Activated CD4-positive, alpha-beta T cell treated with anti-CD3 and anti-CD28 coated beads for 4 hours (primary cell): ENCODE measurements around the gene MYL6.
"Not testable (repeated sequence)": the region's sequence is repeated elsewhere in the genome, so short reads cannot be mapped to it uniquely, and the experiment has no call there.

Source experiments
- DNase-seq, 2 donors: peaks; one replicate each; pipeline ENCODE4 v3.0.0-alpha.2; 2020

The MYL6 gene

GRCh38 chr12:56158029-56158925 lies at the start of gene MYL6:
Gene MYL6 (plus strand): TSS chr12:56158359. CDS start chr12:56158402, 43 bp downstream.
- peak; percentile 93 for DNase-seq

- no peak for DNase-seq
Measured at GRCh38 chr12:56110571-56110970, 47.6 kb upstream of the MYL6 start.

- DNase-seq: no peak
Measured at GRCh38 chr12:56114084-56114483, 44.1 kb upstream of the MYL6 start.

GRCh38 chr12:56115329-56115728 lies 42.8 kb upstream of the MYL6 start:
- no peak for DNase-seq

DNA sequence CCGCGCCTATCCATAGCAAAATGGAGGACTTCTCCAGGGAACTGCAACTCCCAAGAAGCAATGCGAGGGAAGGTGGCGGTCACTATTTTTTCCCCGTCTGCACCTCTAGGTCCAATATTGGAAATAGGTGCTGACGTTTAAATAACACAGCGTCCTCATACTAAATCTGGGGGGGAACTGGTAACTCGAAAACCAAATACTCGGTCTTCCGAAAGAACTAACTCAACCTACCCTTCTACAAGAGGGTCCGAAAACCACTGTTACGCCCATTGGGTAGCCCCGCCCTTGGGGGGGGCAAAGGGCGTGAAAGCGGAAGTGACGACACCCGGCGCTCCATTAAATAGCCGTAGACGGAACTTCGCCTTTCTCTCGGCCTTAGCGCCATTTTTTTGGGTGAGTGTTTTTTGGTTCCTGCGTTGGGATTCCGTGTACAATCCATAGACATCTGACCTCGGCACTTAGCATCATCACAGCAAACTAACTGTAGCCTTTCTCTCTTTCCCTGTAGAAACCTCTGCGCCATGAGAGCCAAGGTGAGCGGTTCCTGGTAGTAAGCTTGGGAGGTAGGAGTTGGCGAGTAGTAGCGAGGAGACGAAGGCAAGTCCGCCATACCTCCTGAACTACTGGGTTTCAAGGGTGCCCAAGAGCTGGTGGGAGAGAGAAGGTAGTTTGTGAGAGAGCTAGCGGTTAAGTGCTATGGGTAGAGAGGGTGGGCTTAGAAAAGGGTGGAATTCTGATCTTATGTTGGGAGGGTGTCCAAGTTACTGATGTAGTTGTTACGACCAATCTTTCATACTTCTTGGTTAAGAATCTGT lies 41.7 kb upstream of the MYL6 start, which contains the start of gene RPL41:
RPL41 (plus strand) TSS at position 367 of the 815 bp plus-strand sequence.
- peak; percentile 92 to 95 for DNase-seq

DNA sequence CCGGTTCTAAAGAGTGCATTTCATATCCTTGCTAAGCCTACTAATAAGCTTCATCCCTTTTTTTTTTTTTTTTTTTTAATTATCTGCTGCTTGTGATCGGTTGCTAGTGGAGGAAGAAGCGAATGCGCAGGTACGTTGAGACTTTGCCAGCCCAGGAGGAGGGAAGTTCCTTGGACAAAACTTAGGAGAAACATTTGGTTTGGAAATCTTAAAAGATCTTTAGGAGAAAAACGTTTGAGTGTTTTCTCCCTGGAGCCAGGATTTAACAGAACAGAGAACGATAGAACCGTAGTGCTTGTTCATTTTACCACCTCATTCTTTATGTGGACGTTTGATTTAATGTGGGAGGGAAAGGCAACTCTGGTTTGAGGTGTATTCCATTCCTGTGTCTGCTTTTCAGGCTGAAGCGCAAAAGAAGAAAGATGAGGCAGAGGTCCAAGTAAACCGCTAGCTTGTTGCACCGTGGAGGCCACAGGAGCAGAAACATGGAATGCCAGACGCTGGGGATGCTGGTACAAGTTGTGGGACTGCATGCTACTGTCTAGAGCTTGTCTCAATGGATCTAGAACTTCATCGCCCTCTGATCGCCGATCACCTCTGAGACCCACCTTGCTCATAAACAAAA lies 41.0 kb upstream of the MYL6 start:
- DNase-seq: not testable (repeated sequence)

DNA sequence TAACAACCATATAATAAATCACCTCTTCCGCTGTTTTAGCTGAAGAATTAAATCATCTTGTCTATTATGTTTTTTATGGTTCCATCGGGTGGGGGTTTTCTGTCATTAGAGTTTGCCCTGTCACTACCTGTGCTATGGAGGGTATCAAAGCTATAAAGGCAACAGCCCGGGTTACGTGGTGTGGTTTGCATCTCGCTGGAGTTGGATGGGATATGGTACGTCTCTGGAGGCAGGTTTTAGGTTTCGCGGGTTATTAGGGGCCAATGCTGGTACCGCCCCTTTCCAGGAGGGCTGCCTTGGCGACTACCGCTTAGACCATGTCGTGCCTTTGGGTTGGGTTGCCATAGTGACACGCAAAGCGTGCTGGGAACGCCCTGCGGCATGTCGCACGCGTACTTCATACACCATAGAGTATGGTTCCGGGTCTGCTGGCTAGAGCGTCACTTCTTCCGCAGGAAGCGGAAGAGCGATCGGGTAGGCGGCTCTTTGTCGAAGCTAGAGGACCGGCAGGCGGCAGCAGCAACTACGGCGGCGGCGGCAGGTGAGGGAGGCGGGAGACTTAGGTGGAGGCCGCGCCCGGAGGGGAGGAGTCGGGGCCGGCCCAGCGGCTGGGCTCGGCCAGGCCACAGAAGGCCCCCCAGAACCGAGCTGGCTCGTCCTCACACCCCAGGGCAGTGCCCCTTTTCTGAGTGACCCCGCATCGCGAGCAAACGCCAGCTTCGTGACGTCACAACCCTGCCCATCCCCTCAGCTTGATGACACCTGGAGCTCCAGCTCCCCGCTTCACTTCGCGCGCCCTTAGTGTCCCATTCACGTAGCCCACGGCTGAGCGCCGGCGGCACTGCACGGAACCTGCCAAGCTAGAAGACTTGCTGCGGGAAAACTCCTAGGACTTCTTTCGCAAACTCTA lies 40.1 kb upstream of the MYL6 start, which contains the start of gene ZC3H10:
ZC3H10 (plus strand) TSS at position 489 of the 910 bp plus-strand sequence. CDS start 2,297 bp downstream, outside the sequence.
- DNase-seq: peak; percentile 95 to 97

- DNase-seq: no peak
Measured at GRCh38 chr12:56118688-56119357, 39.3 kb upstream of the MYL6 start.

GRCh38 chr12:56119361-56119796 lies 38.8 kb upstream of the MYL6 start:
- DNase-seq: peak; percentile 64 to 67

DNA sequence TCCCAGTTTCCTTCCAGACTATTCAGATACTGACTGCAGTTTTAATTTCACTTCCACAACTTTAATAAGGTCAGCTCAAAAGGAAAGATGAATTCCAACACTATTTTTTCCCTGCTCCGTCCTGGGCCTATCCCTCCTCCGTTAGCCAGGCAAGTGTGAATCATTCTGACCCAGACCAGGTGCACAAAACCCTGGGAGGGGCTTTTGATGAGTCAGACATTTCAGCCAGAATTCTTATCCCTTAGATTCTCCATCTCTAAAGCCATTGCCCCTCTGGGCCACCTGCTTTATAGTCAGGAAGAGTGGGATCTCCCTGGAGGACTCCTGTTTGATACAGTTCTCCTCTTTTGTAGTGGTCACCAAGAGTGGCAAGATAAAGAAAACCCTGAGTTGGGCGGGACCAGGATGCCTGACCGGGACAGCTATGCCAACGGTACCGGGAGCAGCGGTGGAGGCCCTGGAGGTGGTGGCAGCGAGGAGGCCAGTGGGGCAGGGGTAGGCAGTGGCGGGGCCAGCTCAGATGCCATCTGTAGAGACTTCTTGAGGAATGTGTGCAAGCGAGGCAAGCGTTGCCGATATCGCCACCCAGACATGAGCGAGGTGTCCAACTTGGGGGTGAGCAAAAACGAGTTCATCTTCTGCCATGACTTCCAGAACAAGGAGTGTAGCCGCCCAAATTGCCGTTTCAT lies 37.9 kb upstream of the MYL6 start:
- no peak for DNase-seq

DNA sequence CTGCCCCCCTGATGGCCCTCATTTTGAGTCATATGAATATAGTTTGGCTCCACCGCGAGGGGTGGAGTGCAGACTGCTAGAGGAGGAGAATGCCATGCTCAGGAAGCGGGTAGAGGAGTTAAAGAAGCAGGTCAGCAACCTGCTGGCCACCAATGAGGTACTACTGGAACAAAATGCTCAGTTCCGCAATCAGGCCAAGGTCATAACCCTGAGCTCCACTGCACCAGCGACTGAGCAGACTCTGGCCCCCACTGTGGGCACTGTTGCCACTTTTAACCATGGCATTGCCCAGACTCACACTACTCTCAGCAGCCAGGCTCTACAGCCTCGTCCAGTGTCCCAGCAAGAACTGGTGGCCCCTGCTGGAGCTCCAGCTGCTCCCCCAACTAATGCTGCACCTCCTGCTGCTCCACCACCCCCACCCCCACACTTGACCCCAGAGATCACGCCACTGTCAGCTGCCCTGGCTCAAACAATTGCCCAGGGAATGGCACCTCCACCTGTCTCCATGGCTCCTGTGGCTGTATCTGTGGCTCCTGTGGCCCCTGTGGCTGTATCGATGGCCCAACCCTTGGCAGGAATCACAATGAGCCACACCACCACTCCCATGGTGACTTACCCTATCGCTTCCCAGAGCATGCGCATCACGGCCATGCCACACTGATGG lies 36.8 kb upstream of the MYL6 start:
- no peak for DNase-seq

GRCh38 chr12:56122637-56123036 lies 35.5 kb upstream of the MYL6 start:
- no peak for DNase-seq

- DNase-seq: no peak
Measured at GRCh38 chr12:56124133-56124532, 34.0 kb upstream of the MYL6 start.

DNA sequence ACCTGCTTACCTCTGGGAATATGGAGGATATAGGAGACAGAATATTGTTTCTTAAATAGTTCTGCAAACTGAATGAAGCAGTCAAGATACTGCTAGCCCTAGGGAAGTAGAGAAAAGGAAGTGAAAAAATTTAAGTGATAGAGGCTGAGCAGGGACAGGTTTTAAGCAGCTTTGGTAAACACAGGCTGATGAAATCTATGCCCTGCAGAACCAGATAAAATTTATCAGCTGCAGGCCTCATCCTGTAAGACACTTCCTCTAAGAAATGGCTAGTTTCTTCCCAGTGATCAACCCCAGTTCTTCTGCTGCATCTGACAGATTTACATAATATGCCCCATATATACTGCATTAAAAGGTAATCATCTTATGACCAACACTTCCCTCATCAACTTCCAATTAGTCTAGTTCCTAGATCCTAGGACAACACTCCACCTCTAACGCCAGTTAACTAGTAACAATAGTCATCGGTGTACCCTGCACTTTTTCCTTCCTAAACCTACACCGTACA lies 31.4 kb upstream of the MYL6 start:
- no peak for DNase-seq

DNA sequence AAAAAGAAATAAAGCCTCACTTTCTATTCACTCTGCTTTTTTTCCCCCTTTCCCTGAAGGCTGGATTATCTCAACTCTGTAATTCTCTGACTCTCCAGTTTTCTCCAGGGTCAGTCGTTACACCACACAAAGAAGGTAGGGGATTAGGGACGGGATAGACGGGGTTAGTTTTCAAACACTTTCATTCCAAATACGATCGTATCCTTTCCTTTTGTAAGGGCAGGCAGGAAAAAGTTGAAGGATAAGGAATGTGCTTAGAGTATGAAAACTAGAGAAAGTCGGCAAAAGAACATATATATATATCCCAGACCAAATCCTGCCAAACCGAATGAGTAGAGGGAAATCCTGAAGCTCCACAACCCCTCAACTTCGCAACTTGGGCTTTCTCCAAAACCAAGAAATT lies 30.7 kb upstream of the MYL6 start:
- DNase-seq: no peak

DNA sequence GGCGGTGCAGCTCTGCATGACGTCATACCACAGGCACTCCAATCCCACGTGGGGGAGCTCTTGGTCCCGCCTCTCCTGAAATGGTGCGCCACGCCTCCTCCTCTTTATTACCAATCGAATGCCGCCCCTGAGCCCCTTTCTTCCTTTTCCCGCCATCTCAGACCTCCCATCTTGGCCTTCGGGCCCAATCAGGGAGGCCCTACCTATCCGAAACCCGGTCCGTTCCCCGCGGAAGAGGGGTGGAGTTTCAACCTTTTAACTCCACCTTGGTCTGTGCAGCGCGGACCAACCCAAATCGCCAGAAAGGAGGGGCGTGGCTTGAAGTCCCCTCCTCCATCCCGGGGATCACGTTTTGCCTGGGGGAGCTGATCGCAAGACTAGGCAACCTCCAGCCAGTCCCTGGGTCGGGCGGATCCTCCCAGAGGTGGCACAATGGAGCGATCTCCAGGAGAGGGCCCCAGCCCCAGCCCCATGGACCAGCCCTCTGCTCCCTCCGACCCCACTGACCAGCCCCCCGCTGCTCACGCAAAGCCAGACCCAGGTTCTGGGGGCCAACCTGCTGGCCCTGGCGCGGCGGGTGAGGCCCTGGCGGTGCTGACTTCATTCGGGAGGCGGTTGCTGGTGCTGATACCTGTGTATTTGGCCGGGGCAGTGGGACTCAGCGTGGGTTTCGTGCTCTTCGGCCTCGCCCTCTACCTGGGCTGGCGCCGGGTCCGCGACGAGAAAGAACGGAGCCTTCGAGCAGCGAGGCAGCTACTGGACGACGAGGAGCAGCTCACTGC lies 30.1 kb upstream of the MYL6 start, which contains the start of gene ESYT1:
ESYT1 (plus strand) TSS at position 380 of the 782 bp plus-strand sequence; CDS start at position 433, 53 bp downstream.
- DNase-seq: peak; percentile 95 to 97

DNA sequence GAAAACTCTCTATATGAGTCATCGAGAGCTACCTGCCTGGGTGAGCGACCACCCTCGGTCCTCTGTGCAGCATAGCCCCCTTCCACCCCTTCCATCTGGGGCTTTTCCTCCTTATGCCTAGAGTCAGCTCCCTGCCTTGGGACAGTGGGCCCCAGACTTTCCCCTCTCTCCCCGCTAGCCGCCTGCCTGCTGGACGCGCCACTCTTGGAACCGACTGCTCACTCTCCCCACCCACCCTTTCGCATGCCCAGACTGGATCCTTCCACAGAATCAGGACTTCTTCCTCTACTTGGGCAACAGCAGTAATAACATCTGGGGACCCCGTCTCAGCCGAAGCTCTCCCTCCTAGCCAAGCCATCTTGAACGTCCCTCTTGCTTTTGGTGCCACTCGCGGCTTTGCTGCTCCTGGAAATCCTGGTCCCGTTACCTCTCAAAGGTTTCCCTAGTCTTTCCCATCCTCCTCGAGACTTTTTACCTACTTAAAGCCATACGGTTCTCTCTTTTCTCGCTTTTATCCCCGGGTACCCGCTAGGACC lies 29.4 kb upstream of the MYL6 start:
- DNase-seq: no peak

DNA sequence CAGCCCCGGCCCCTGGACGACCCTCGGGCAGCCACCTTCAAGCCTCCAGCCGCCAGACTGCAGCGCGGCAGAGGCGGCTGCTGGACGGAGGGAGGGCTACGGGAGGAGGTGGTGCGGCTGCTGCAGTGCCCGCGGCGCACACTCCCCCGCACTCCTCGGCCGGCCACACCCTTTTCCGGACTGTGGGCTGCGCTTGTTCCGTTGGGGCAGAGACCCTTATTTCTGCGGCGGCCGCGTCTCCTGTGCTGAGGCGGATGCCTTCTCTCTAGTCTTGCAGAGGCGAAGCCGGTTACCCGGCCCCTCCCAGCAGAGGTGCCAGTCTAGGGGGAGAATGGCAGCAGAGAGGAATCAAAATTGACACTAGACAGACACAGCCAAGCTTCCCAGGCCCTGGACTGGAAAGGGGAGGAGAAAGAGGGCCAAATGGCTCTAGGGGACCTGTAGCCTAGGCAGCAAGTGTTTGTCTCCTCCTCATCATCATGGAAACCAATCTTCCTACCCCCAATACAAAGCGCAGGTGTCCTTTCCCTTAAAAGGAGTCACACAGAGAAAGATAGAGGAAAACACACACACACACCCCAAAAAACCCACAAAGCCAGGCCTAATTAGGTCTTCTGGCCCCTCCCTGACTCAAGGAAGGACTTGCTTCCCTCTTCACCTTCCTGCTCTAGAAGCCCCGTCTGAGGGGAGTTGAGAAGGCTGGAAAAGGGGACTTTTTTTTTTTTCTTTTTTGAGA lies 28.8 kb upstream of the MYL6 start:
- peak; percentile 58 to 69 for DNase-seq
